Cardiac fibroblast (primary cell): Measurements from ENCODE around the gene LIN7B.

Experiments used
- DNase-seq, 2 donors: peaks; one replicate each; pipeline versions ENCODE4 v3.0.0 to v3.0.0-alpha.2; 2010; ENCODE audit warnings: low read depth in 2 of 2
- H3K4me3 ChIP-seq, 2 donors: replicated peaks in 1 of 2; 1 replicate in 1 of 2; 2 replicates in 1 of 2; pipeline ENCODE4 v1.5.1; 2011; ENCODE audit warnings: low read depth in 2 of 2, low read length in 2 of 2, mild to moderate bottlenecking in 2 of 2, moderate library complexity in 1 of 2
- TF ChIP-seq, protein P1 (sequence below): IDR thresholded peaks from one replicate; pipeline ENCODE4 v1.5.1; 2011; ENCODE audit warnings: low read depth, mild to moderate bottlenecking, low read length, inconsistent platforms

The LIN7B gene

DNA sequence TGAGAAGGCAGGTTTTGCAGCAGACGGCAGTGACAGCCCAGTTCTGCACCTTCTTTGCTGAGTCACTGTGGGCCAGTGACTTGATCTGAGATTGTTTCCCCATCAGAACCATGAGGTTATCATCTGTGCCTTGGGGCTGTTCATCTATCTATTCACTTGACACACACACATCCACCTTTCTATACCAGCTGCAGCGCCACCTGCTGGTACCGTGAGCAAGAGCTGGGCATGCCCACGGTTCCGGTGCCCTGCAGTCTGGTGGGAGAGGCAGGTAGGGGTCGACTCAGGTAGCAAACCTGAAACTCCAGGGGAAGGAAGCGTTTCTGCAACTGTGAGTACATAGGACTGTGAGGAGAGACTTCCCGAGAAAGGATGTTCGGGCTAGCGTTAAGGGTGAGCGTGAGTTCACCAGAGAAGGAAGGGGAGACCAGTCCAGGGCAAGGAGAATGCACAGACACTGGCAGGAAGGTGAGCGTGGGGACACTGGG is 7.5 kb upstream of the LIN7B start:
- TF ChIP-seq, protein P1, sequence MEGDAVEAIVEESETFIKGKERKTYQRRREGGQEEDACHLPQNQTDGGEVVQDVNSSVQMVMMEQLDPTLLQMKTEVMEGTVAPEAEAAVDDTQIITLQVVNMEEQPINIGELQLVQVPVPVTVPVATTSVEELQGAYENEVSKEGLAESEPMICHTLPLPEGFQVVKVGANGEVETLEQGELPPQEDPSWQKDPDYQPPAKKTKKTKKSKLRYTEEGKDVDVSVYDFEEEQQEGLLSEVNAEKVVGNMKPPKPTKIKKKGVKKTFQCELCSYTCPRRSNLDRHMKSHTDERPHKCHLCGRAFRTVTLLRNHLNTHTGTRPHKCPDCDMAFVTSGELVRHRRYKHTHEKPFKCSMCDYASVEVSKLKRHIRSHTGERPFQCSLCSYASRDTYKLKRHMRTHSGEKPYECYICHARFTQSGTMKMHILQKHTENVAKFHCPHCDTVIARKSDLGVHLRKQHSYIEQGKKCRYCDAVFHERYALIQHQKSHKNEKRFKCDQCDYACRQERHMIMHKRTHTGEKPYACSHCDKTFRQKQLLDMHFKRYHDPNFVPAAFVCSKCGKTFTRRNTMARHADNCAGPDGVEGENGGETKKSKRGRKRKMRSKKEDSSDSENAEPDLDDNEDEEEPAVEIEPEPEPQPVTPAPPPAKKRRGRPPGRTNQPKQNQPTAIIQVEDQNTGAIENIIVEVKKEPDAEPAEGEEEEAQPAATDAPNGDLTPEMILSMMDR, result peak; percentile 84
- H3K4me3 ChIP-seq, result no peak overlapping the region
- DNase-seq, result peak; percentile 58 to 59

DNA sequence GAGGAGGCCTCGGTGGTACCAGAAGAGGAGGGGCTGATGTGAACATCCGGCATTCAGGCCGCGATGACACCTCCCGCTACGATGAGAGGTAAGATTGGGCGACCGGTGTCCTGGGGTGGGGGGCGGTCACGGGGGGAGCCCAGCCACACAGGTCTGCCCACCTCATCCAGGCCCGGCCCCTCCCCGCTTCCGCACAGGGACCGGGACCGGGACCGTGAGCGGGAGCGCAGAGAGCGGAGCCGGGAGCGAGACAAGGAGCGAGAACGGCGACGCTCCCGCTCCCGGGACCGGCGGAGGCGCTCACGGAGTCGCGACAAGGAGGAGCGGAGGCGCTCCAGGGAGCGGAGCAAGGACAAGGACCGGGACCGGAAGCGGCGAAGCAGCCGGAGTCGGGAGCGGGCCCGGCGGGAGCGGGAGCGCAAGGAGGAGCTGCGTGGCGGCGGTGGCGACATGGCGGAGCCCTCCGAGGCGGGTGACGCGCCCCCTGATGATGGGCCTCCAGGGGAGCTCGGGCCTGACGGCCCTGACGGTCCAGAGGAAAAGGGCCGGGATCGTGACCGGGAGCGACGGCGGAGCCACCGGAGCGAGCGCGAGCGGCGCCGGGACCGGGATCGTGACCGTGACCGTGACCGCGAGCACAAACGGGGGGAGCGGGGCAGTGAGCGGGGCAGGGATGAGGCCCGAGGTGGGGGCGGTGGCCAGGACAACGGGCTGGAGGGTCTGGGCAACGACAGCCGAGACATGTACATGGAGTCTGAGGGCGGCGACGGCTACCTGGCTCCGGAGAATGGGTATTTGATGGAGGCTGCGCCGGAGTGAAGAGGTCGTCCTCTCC is 6.3 kb upstream of the LIN7B start:
- TF ChIP-seq, protein P1, result no peak

DNA sequence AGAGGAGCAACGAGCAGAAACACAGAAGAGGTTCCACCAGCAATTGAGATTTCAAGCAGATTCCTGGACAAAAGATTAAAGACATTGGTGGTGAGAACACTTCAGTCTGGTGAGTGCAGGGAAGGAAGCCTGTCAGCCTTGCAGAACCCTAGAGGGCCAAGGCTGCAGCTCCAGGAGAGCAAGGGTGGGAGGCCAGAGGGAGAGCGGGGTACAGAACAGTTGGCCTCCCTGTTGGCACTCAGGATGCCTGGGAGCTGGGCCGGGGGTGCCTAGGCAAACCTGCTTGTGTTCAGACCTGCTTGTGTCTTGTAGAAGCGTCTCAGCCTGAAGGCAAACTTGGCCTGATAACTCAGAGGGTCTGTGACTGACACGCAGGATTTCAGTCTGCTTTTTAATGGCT is 5.1 kb upstream of the LIN7B start:
- TF ChIP-seq, protein P1, result no peak
- DNase-seq, result no peak
- no peak overlapping the region for H3K4me3 ChIP-seq

More for the DNA sequence above, 6.3 kb upstream of the LIN7B start:
- DNase-seq, result no peak
- no peak overlapping the region for H3K4me3 ChIP-seq

DNA sequence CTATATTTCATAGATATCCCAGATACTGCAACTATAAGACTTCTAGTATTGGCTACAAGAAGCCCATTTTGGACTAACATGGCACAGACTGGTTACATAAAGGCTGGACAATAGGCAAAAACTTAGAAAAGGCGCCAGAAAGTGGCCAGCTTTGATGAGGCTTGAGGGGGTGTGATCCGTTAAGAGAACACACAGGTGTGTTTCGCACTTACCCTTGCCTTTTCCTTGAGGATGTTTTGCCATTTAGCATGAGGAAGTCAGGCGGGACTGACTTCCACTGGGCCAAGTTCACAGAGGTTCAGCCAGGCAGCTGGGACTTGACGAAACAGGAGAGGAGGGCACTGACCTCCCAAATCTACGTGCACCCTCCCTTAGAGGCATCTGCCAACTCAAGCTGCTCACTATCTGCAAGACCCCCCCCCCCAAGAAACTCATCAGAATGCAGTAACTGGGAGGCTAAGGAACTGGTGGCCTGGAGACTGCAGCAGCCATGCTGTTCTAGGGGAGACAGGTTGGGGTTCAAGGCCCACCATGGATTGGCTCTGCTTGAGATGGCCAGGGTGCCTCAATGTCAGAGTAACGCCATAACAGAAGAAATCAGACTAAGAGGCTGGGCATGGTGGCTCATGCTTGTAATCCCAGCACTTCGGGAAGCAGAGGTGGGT is 4.5 kb upstream of the LIN7B start:
- no peak overlapping the region for H3K4me3 ChIP-seq
- TF ChIP-seq, protein P1, result no peak
- no peak for DNase-seq

DNA sequence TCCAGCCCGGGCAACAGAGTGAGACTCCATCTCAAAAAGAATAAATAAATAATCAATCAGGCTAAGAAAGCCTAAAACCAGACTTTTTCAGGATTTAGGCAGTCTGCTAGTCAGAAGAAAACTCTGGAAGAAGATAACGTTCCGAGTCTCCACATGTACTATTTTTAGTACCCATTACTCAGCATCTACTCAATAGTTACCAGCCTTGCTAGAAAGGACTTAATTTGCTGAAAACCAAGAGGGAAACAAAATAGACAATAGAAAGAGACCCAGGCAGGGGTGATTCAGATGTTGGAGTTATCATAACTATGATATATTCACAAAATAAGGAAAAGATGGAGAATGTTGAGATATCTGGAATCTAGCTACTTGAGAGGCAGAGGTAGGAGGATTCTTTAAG is 3.6 kb upstream of the LIN7B start:
- DNase-seq, result peak; percentile 51 to 59
- no peak overlapping the region for H3K4me3 ChIP-seq
- TF ChIP-seq, protein P1, result no peak

DNA sequence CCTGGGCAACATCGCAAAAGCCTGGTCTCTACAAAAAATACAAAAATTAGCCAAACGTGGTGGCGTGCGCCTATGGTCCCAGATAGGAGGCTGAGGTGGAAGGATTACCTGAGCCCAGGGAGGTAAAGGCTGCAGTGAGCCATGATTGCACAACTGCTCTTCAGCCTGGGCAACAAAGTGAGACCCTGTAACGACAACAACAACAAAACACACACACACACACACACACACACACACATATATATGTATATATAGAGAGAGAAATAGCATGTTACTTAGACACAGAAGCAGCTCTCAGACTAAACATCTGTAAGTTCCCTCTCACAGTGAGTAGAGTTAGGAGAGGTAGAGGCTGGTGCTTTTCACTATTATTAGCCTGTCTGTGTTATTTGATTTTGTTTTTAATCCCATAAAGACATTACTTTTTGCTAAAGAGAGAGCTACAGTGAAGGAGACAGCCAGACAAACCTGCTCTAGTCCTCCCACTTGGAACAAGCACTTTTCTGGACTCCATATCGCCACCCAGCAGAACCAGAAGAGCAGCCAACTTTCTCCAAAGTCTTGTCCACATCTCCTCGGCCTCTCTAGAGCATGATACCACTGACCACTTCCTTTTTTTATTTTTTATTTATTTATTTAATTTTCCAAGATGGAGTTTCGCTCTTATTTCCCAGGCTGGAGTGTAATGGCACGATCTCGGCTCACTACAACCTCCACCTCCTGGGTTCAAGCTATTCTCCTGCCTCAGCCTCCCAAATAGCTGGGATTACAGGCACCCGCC is 2.8 kb upstream of the LIN7B start:
- TF ChIP-seq, protein P1, result no peak
- no peak for DNase-seq
- no peak overlapping the region for H3K4me3 ChIP-seq
